ENCODE measurements around the gene FBXO34.
A peak's percentile ranks its signal among the peaks of the same experiment; 100 is the strongest.
"Not testable (repeated sequence)": the region's sequence is repeated elsewhere in the genome, so short reads cannot be mapped to it uniquely, and the experiment has no call there.

The FBXO34 gene

DNA sequence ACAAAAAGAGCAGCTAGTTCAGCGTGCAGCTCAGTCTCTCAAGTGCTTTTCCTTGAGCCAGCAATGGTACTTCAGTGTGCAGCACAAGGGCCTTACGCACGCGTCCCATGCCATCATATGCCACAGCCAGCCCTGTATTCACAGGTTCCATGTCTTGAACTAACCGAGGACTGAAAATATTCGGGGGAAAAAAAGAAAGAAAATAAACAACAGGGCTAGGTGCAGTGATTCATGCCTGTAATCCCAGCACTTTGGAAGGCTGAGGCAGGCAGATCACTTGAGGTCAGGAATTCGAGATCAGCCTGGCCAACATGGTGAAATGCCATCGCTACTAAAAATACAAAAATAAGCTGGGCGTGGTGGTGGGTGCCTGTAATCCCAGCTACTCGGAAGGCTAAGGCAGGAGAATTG lies 111.8 kb downstream of the FBXO34 start:
- not testable (repeated sequence) for DNase-seq (ENCODE audit: low read depth)

DNA sequence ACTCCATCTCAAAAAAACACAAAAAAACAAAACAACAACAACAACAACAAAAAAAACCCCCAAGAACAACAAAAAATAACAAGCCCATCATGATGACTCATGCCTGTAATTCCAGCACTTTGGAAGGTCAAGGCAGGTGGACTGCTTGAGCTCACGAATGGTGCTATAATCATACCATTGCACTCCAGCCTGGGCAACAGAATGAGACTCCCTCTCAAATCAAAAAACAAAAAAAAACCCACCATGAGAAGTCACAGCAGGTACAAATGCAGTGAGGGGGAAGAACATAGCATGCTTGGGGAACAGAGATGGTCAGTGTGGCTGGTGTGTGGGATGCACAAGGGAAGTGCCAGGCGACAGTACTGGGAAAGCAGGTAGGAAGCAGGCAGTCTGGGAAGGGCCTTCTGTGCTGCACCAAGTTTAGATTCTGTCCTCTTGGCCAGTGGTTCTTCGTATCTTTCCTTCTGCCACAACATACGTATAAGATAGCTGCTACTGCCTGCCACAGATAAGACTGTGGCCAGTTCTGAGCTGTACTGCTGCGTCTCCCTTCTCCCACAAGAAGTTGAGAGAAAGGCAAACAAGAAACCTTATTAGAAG lies 112.4 kb downstream of the FBXO34 start:
- no peak for DNase-seq (ENCODE audit: low read depth)

DNA sequence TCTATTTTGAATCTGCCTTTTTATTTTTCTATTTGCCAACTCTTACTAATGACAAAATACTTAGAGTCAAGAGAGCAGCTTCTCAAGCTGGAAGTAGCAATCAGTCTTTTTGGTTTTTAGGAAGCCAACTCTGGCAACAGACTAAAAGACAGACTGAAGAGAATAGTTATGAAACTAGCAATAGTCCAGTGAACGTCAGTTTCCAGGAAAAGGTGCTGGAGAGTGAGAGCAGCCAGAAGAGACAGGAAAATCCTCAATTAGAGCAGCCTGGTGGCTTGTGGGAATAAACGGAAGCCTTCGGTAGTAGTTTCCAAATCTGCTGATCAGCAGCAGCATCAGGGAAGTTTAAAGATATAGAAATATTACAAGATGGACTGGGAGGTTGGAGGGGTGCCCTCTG lies 113.3 kb downstream of the FBXO34 start:
- no peak for DNase-seq (ENCODE audit: low read depth)

DNA sequence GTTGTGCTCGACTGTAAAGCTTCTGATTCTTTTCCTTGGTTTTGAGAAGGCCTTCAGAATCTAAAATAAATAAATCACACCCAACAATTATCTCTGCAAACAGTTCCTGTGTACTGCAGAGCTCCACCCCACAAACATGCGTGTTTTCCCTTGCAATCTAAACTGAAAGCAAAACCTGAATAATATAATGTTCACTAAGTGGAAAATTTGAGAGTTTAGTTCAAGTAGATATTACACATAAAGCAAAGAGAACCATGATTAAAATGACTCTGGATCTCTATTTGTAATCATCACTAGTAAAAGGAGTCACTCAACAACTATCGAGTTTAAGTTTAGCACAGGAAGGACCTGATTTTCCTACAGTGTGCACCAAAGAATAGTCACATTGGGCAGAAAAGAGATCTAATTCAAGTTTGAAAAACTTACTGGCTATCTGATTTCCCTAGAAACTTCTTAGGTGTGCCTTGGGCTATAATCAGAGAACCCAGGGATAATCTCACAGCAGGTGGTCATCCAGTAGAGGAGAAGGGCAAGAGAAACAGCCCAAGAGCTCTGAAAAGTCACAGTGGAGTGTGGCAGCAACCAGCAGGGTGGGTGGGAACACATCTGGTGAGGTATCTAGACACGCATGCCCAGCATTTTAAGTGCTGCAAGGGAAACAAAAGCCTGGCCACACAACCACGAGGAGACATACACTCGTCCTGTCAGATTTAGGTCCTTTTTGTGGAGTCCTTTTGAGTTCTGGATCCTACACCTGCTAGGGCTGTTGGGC lies 115.0 kb downstream of the FBXO34 start:
- no peak for DNase-seq (ENCODE audit: low read depth)

DNA sequence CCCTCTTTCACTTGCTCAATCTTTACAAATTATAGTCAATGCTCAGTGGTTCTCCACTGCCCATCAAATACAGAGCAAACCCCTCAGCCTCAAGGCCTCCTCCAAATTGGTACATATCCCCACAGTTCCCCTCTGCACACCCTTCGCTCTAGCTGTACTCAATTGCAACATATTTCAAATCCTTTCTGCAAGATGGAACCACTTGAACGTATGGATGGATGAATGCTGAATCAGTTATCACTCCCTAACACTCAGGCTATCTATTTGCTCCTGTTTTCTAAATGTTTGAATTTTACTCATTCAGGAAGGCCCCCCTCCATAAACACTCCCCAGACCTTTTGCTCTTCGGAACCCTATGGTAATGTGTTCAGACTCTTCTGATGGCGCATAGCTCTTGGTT lies 115.9 kb downstream of the FBXO34 start:
- no peak for DNase-seq (ENCODE audit: low read depth)

DNA sequence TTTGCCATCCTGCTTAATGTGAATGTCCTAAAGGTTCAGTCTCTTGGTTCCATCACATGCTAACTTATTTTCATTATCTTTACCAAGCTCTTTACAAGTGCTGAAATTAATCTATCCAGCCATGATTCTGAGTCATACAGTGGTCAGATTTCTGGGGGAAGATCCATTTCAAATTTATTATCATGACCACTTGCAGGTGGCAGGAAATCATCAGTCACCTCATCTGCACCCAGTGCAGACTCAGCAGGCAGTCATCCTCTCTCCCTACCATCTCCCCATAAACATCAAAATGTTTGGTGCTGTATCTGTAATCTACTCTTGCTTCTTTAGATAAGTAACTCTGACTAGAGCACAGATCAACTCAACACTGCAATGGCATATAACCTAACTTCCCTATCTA lies 116.9 kb downstream of the FBXO34 start:
- no peak for DNase-seq (ENCODE audit: low read depth)

DNA sequence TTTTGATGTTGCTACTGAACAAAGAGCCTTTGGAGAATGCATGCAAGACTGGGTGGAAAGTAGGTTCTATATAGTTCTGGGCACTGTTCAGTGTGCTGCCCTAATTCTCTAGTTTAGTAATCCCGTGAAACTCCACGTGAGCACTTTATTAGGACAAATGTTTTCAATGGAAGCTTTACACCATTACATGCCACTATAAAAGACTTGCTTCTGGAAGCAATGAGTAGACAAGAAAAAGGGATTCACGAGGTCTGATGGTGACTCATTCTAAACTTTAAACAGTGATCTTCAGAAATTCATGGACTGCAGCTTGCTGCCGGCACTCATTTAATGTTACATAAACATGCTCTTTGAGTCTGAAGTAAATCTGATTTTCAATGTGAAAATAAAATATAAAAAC lies 118.1 kb downstream of the FBXO34 start:
- DNase-seq (ENCODE audit: low read depth) = peak; percentile 70

DNA sequence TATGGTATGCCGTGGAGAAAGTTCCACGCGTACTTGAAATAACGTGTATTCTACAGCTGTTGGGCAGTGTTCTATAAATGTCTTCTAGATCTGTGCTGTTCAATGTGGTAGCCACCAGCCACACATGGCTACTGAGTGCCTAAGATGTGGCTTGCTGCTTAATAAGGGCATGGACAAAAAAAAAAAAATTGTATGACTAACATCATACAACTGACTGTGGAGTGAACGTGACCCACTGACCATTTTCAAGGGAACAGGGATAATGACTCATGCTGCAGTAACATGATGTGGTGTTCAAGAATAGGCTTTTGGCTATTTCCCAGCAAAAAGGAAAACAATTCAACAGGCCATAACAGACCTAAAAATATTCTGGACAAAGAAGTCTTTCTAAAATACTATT lies 127.5 kb downstream of the FBXO34 start:
- DNase-seq (ENCODE audit: low read depth) = peak; percentile 88

DNA sequence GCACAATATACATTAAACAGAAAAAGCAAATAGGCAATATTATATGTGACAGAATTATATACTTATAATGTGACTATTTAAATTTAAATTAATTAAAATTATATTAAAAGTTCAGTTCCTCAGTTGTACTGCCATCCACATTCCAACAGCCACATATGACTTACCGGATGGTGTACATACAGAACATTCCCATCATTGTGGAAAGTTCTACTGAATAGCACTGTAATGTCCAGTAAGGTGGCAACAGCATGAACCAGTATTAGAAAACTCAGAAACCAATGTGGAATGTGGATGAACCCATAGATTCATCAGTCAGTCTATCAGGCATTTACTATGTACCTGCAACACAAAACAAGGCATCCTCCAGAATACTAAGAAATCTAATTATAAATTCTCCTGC lies 128.0 kb downstream of the FBXO34 start:
- no peak for DNase-seq (ENCODE audit: low read depth)

DNA sequence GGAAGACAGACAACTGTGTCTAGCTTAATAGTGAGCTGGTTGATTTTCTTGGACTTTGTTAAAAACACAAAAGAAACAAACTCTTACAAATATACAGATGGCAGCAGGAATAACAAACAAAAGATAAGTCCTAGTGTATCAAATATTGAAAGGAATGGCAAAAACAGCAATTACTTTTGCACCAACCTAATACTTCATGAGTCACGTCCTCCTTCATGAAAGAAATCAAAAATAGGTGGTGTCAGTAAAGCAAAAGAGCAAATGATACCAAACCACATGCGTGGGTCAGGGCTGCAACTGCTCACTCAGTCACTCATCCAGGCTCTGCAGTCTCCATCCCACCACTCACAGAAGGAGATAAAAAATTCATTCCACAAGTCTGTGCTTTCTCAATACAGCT lies 128.6 kb downstream of the FBXO34 start:
- DNase-seq (ENCODE audit: low read depth) = no peak

DNA sequence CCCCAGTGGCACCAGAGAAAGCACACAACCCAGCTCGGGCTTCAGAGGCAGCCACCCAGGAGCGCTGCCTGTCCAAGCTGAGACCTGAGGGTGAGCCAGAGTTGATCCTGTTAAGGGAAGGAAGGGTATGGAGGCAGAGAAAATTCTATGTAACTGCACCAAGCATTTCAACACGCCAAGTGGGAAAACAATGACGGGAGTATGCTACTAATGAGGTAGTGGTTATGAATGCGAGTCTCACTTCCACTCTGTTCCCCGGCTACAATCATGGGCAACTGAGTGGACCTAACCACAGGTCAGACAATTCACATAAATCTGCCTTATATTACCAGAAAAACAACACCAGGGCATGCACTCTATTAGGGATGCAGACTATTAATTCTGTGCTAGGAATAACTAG lies 130.5 kb downstream of the FBXO34 start:
- DNase-seq (ENCODE audit: low read depth) = no peak

All from fibroblast of gingiva (primary cell).